ENCODE data around the gene TMSB10. TPM values are rescaled to one million over a fixed set of nuclear protein-coding genes. Genes with fewer than 3 reads are reported as not detected.
"Not testable (repeated sequence)": the region's sequence is repeated elsewhere in the genome, so short reads cannot be mapped to it uniquely, and the experiment has no call there.

TMSB10 gene
- total RNA-seq, 2 experiments from 2014 or later, result 869 to 1,901 TPM

DNA sequence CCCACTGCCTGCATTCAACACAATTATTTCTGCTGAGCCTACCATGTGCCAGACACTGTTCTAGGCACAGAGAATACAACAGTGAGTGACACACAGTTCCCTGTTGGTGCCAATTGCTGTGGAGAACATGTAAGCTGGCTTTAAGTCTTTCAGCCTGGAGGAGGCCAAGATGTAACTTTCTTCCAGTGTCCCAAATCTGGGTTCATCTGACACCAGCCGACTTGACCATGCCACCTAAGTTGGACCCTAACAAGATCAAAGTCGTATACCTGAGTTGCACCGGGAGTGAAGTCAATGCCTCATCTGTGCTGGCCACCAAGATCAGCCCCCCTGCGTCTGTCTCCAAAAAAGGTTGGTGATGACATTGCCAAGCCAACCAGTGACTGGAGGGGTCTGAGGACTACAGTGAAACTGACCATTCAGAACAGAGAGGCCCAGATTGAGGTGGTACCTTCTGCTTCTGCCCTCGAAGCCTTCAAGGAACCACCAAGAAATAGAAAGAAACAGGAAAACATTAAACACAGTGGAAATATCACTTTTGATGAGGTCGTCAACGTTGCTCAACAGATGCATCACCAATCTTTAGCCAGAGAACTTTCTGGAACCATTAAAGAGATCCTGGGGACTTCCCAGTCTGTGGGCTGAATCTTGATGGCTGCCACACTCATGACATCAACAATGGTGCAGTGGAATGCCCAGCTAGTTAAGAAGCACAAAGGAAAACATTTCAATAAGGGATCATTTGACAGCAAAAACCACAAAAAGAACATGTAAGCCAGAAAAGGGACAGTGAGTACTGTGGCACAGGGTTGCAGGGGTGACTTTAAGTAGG is 30.9 kb upstream of the TMSB10 start:
- Histone ChIP-seq H3K9me2 (ENCODE audit: insufficient read depth, low read length) (no peaks in the 10 kb centered on the region), H3K36me3 (ENCODE audit: insufficient read depth, low read length) (no peaks in the 10 kb centered on the region), H3K4me1 (ENCODE audit: insufficient read depth, low read length, poor library complexity, severe bottlenecking) (no peaks in the 10 kb centered on the region), H3K9me3 (ENCODE audit: low read length) (no peaks in the 10 kb centered on the region), H3K4me3 (ENCODE audit: low read depth, low read length, poor library complexity, severe bottlenecking) (no peak overlapping the region), H2AFZ (ENCODE audit: low read length) (no peak overlapping the region), H3K4me2 (ENCODE audit: low read length) (no peak overlapping the region), H3K27ac (ENCODE audit: low read depth, low read length, poor library complexity, severe bottlenecking) (no peak overlapping the region), H4K20me1 (ENCODE audit: insufficient read depth, low read length) (no peaks in the 10 kb centered on the region), H3K79me2 (ENCODE audit: insufficient read depth, low read depth, low read length) (no peaks in the 10 kb centered on the region)
- no TSS peak for BruUV-seq (replicated peaks)
- TF ChIP-seq, protein P1, sequence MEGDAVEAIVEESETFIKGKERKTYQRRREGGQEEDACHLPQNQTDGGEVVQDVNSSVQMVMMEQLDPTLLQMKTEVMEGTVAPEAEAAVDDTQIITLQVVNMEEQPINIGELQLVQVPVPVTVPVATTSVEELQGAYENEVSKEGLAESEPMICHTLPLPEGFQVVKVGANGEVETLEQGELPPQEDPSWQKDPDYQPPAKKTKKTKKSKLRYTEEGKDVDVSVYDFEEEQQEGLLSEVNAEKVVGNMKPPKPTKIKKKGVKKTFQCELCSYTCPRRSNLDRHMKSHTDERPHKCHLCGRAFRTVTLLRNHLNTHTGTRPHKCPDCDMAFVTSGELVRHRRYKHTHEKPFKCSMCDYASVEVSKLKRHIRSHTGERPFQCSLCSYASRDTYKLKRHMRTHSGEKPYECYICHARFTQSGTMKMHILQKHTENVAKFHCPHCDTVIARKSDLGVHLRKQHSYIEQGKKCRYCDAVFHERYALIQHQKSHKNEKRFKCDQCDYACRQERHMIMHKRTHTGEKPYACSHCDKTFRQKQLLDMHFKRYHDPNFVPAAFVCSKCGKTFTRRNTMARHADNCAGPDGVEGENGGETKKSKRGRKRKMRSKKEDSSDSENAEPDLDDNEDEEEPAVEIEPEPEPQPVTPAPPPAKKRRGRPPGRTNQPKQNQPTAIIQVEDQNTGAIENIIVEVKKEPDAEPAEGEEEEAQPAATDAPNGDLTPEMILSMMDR (conservative IDR thresholded peaks at IDR 0.05; ENCODE audit: low read length), result no peak
- TF ChIP-seq EZH2phosphoT487 (IDR thresholded peaks at IDR 0.05; ENCODE audit: borderline replicate concordance, low read depth, low read length), result no peak
- CTCF ChIA-PET (ENCODE audit: unreplicated experiment), result no interaction called here
- no peak for DNase-seq (ENCODE audit: low spot score)
- intact Hi-C loops (cut with micrococcal nuclease; ENCODE audit: unreplicated experiment), result no loop called here
- POLR2A ChIA-PET, result no interaction called here

DNA sequence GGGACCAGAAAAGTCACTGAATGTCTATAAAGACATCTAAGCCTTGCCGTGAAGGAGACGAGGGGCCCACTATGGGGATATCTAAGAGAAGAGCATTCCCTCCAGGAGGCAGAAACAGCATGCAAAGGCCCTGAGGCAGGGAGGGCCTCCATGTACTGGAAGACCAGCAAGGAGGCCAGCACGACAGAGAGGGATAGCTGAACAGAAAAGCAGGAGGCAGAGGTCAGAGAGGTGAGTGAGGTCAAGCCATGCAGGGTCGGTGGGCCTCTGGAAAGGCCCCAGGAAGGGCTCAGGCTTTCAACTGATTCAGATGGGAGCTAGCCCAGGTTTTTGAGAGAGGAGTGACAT is 30.3 kb upstream of the TMSB10 start:
- no peaks in the 10 kb centered on the region for H3K36me3 ChIP-seq (ENCODE audit: insufficient read depth, low read length)
- BruUV-seq (replicated peaks), result no TSS peak
- no peaks in the 10 kb centered on the region for H3K4me1 ChIP-seq (ENCODE audit: insufficient read depth, low read length, poor library complexity, severe bottlenecking)
- H3K4me3 ChIP-seq (ENCODE audit: low read depth, low read length, poor library complexity, severe bottlenecking), result no peak overlapping the region
- no peaks in the 10 kb centered on the region for H3K9me2 ChIP-seq (ENCODE audit: insufficient read depth, low read length)
- no peak for DNase-seq (ENCODE audit: low spot score)
- TF ChIP-seq EZH2phosphoT487 (IDR thresholded peaks at IDR 0.05; ENCODE audit: borderline replicate concordance, low read depth, low read length), result no peak
- TF ChIP-seq, protein P1 (conservative IDR thresholded peaks at IDR 0.05; ENCODE audit: low read length), result no peak
- H3K79me2 ChIP-seq (ENCODE audit: insufficient read depth, low read depth, low read length), result no peaks in the 10 kb centered on the region
- no peak overlapping the region for H3K4me2 ChIP-seq (ENCODE audit: low read length)
- H4K20me1 ChIP-seq (ENCODE audit: insufficient read depth, low read length), result no peaks in the 10 kb centered on the region
- no peaks in the 10 kb centered on the region for H3K9me3 ChIP-seq (ENCODE audit: low read length)
- no peak overlapping the region for H3K27ac ChIP-seq (ENCODE audit: low read depth, low read length, poor library complexity, severe bottlenecking)
- no peak overlapping the region for H2AFZ ChIP-seq (ENCODE audit: low read length)
- ChIA-PET POLR2A (interaction anchor here (0.6 kb wide), 1 partner anchor 271 kb away, joined by 5 read pairs; no protein-coding TSS in a partner anchor), CTCF (ENCODE audit: unreplicated experiment) (no interaction called here)
- intact Hi-C loops (cut with micrococcal nuclease; ENCODE audit: unreplicated experiment), result no loop called here

DNA sequence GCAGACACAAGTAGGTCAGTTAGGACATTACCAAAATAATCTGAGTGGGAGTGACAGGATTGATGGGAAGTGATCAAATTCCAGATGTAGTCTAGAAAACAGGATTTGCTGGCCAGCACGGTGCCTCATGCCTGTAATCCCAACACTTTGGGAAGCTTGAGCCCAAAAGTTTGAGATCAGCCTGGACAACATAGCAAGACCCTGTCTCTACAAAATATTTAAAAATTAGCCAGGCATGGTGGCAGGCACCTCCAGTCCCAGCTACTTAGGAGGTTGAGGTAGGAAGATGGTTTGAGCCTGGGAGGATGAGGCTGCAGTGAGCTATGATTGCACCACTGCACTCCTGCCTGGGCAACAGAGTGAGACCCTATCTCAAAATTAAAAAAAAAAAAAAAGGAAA is 29.8 kb upstream of the TMSB10 start:
- H4K20me1 ChIP-seq (ENCODE audit: insufficient read depth, low read length); H3K9me3 ChIP-seq (ENCODE audit: low read length); H2AFZ ChIP-seq (ENCODE audit: low read length); CTCF ChIA-PET (ENCODE audit: unreplicated experiment); intact Hi-C loops (cut with micrococcal nuclease; ENCODE audit: unreplicated experiment); H3K9me2 ChIP-seq (ENCODE audit: insufficient read depth, low read length); BruUV-seq (replicated peaks); DNase-seq (ENCODE audit: low spot score); H3K4me1 ChIP-seq (ENCODE audit: insufficient read depth, low read length, poor library complexity, severe bottlenecking); H3K36me3 ChIP-seq (ENCODE audit: insufficient read depth, low read length); H3K27ac ChIP-seq (ENCODE audit: low read depth, low read length, poor library complexity, severe bottlenecking); H3K79me2 ChIP-seq (ENCODE audit: insufficient read depth, low read depth, low read length); H3K4me2 ChIP-seq (ENCODE audit: low read length); H3K4me3 ChIP-seq (ENCODE audit: low read depth, low read length, poor library complexity, severe bottlenecking): not testable (repeated sequence)
- POLR2A ChIA-PET, result interaction anchor here (0.6 to 0.7 kb wide), 2 partner anchors 9 to 270 kb away, joined by 3 to 5 read pairs; no protein-coding TSS in a partner anchor
